Activated CD4-positive, alpha-beta T cell treated with anti-CD3 and anti-CD28 coated beads, Interleukin-2, amount 10 ng/mL, durations not matched to agents 7 days and 5 days (primary cell): ENCODE data around the gene CRTC2. TPM values are rescaled to one million over a fixed set of nuclear protein-coding genes. Genes with fewer than 3 reads are reported as not detected.
"Not testable (repeated sequence)": the region's sequence is repeated elsewhere in the genome, so short reads cannot be mapped to it uniquely, and the experiment has no call there.

Experiments used
- CTCF ChIA-PET: fragments of 350-600 bp; sonication (Branson Sonifier 250); formaldehyde crosslinking; loops from one replicate; lab custom pipeline; 2021; ENCODE audit warnings: antibody characterized with exemption; lab: Charles Lee
- POLR2A ChIA-PET: fragments of 350-600 bp; sonication (Branson Sonifier 250); formaldehyde crosslinking; loops from one replicate; lab custom pipeline; 2021; ENCODE audit warnings: antibody characterized with exemption; lab: Charles Lee
- DNase-seq: peaks from one replicate; pipeline ENCODE4 v3.0.0-alpha.2; 2020
- H3K27ac Mint-ChIP-seq: one replicate; pipeline ENCODE4 v1.8.0; 2021; ENCODE audit warnings: mild to moderate bottlenecking, moderate library complexity, mixed read lengths
- H3K27me3 Mint-ChIP-seq: one replicate; pipeline ENCODE4 v1.8.0; 2021; ENCODE audit warnings: mixed read lengths
- H3K36me3 Mint-ChIP-seq: one replicate; pipeline ENCODE4 v1.8.0; 2021; ENCODE audit warnings: low read depth, mixed read lengths
- H3K4me1 Mint-ChIP-seq: one replicate; pipeline ENCODE4 v1.8.0; 2021; ENCODE audit warnings: mixed read lengths
- H3K4me3 Mint-ChIP-seq: one replicate; pipeline ENCODE4 v1.8.0; 2021; ENCODE audit warnings: mild to moderate bottlenecking, moderate library complexity, mixed read lengths
- H3K9me3 Mint-ChIP-seq: one replicate; pipeline ENCODE4 v1.8.0; 2021; ENCODE audit warnings: mixed read lengths
- total RNA-seq, 2 experiments: library from RNA; stranded (reverse); gene quantifications; one replicate each; pipeline ENCODE4 v1.2.3, GENCODE V29; 2021

Gene CRTC2, protein sequence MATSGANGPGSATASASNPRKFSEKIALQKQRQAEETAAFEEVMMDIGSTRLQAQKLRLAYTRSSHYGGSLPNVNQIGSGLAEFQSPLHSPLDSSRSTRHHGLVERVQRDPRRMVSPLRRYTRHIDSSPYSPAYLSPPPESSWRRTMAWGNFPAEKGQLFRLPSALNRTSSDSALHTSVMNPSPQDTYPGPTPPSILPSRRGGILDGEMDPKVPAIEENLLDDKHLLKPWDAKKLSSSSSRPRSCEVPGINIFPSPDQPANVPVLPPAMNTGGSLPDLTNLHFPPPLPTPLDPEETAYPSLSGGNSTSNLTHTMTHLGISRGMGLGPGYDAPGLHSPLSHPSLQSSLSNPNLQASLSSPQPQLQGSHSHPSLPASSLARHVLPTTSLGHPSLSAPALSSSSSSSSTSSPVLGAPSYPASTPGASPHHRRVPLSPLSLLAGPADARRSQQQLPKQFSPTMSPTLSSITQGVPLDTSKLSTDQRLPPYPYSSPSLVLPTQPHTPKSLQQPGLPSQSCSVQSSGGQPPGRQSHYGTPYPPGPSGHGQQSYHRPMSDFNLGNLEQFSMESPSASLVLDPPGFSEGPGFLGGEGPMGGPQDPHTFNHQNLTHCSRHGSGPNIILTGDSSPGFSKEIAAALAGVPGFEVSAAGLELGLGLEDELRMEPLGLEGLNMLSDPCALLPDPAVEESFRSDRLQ
- total RNA-seq: 100 to 1,000 TPM in 1 of 2 experiments, 10 to 100 TPM in 1; 80.7 to 107 TPM

- ChIA-PET POLR2A (interaction anchor here (0.7 to 1.0 kb wide), 3 partner anchors 8 to 168 kb away, joined by 3 to 5 read pairs (median 5); partner anchors contain the start of gene JTB), CTCF (interaction anchor here (0.6 to 5.2 kb wide), 4 partner anchors 7 to 286 kb away, joined by 3 to 38 read pairs (median 6); partner anchors contain the start of genes CREB3L4 and DENND4B)
- H3K4me3 Mint-ChIP-seq: peak within 1 kb of the TSS; percentile 96
- H3K27ac Mint-ChIP-seq: peak within 1 kb of the TSS; percentile 92
- no peaks in the 10 kb centered on the region for H3K9me3 Mint-ChIP-seq
- H3K36me3 Mint-ChIP-seq: peaks cover 33% of the 10 kb centered on the region
- H3K4me1 Mint-ChIP-seq: peaks cover 66% of the 10 kb centered on the region
- DNase-seq: peak; percentile 99
- H3K27me3 Mint-ChIP-seq: no peaks in the 10 kb centered on the region
Observed at GRCh38 chr1:153958111-153958960, at the start of gene CRTC2. Gene CRTC2, minus strand, starts transcription at chr1:153958612. Its CDS starts 115 bp downstream, at chr1:153958497.

GRCh38 chr1:154006136-154006535 is 47.7 kb upstream of the CRTC2 start:
- no peaks in the 10 kb centered on the region for H3K4me1 Mint-ChIP-seq
- H3K27me3 Mint-ChIP-seq: no peaks in the 10 kb centered on the region
- CTCF ChIA-PET: no interaction called here
- no peak for DNase-seq
- POLR2A ChIA-PET: no interaction called here
- no peaks in the 10 kb centered on the region for H3K36me3 Mint-ChIP-seq
- H3K4me3 Mint-ChIP-seq: no peak overlapping the region
- no peak overlapping the region for H3K27ac Mint-ChIP-seq
- no peaks in the 10 kb centered on the region for H3K9me3 Mint-ChIP-seq

- DNase-seq: no peak
- H3K4me3 Mint-ChIP-seq: no peak overlapping the region
- ChIA-PET CTCF (interaction anchor here (0.6 to 1.2 kb wide), 3 partner anchors 9 to 907 kb away, joined by 3 to 5 read pairs (median 4); no protein-coding TSS in a partner anchor), POLR2A (no interaction called here)
- H3K27ac Mint-ChIP-seq: no peak overlapping the region
- peaks cover 5% of the 10 kb centered on the region for H3K36me3 Mint-ChIP-seq
- H3K9me3 Mint-ChIP-seq: no peaks in the 10 kb centered on the region
- H3K27me3 Mint-ChIP-seq: no peaks in the 10 kb centered on the region
- no peaks in the 10 kb centered on the region for H3K4me1 Mint-ChIP-seq
Observed at GRCh38 chr1:154000420-154000819, 42.0 kb upstream of the CRTC2 start.

GRCh38 chr1:153996882-153997281 is 38.5 kb upstream of the CRTC2 start:
- not testable (repeated sequence) for H3K27ac Mint-ChIP-seq, H3K4me3 Mint-ChIP-seq, DNase-seq, H3K27me3 Mint-ChIP-seq, H3K9me3 Mint-ChIP-seq, H3K4me1 Mint-ChIP-seq
- H3K36me3 Mint-ChIP-seq: peaks cover 28% of the 10 kb centered on the region
- ChIA-PET POLR2A (interaction anchor here (0.6 kb wide), 1 partner anchor 31 kb away, joined by 3 read pairs; no protein-coding TSS in a partner anchor), CTCF (interaction anchor here (0.7 kb wide), 1 partner anchor 234 kb away, joined by 3 read pairs; no protein-coding TSS in a partner anchor)

DNA sequence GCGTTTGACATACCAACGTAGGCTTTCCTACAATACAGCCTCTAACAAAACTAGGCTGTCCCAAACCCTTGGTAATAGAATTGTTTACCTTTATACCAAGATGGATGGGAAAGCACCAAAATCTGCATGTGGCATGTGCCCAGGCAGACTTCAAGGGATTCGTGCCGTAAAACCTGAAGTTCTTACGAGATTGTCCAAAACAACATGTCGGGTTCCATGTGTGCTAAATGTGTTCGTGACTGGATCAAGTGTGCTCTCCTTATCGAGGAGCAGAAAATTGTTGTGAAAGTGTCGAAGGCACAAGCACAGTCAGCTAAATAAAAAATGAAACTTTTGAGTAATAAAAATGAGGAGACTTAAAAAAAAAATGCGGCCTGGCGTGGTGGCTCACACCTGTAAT is 37.2 kb upstream of the CRTC2 start:
- H3K9me3 Mint-ChIP-seq: no peaks in the 10 kb centered on the region
- H3K27ac Mint-ChIP-seq: no peak overlapping the region
- no peak for DNase-seq
- peaks cover 37% of the 10 kb centered on the region for H3K36me3 Mint-ChIP-seq
- ChIA-PET CTCF (interaction anchor here (1.0 to 1.1 kb wide), 2 partner anchors 9 kb away, joined by 3 read pairs; no protein-coding TSS in a partner anchor), POLR2A (interaction anchor here (0.7 kb wide), 1 partner anchor 25 kb away, joined by 3 read pairs; no protein-coding TSS in a partner anchor)
- no peaks in the 10 kb centered on the region for H3K27me3 Mint-ChIP-seq
- H3K4me3 Mint-ChIP-seq: no peak overlapping the region
- peaks cover 17% of the 10 kb centered on the region for H3K4me1 Mint-ChIP-seq

DNA sequence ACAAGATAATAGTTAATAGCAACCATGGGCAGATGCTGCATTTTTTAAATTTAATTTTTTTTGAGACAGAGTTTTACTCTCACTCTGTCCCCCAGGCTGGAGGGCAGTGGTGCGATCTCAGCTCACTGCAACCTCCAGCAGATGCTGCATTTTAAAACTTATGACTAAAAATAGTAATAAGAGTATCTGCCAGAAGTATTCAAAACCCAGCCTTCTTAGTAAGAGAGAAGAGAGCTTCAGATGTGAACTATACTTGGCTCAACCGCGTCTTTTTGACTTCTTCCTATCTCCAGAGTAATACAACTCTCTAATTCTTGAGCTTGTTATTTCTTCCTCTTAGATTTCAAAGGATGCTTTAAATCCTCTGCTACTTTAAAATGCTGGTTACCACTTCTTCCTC is 36.8 kb upstream of the CRTC2 start:
- H3K36me3 Mint-ChIP-seq: peaks cover 37% of the 10 kb centered on the region
- ChIA-PET CTCF (interaction anchor here (1.0 to 1.1 kb wide), 2 partner anchors 8 to 9 kb away, joined by 3 read pairs; no protein-coding TSS in a partner anchor), POLR2A (interaction anchor here (0.6 to 0.7 kb wide), 2 partner anchors 25 to 89 kb away, joined by 3 to 7 read pairs; no protein-coding TSS in a partner anchor)
- no peak overlapping the region for H3K27ac Mint-ChIP-seq
- no peak for DNase-seq
- no peak overlapping the region for H3K4me3 Mint-ChIP-seq
- H3K27me3 Mint-ChIP-seq: no peaks in the 10 kb centered on the region
- H3K9me3 Mint-ChIP-seq: no peaks in the 10 kb centered on the region
- peaks cover 20% of the 10 kb centered on the region for H3K4me1 Mint-ChIP-seq

GRCh38 chr1:153991806-153992205 is 33.4 kb upstream of the CRTC2 start:
- peak overlapping the region; percentile 96 for H3K27ac Mint-ChIP-seq
- POLR2A ChIA-PET: interaction anchor here (0.9 kb wide), 1 partner anchor 221 kb away, joined by 3 read pairs; no protein-coding TSS in a partner anchor
- no peak for DNase-seq
- H3K4me1 Mint-ChIP-seq: peaks cover 30% of the 10 kb centered on the region
- no peaks in the 10 kb centered on the region for H3K27me3 Mint-ChIP-seq
- H3K36me3 Mint-ChIP-seq: peaks cover 37% of the 10 kb centered on the region
- CTCF ChIA-PET: interaction anchor here (0.6 to 1.8 kb wide), 2 partner anchors 184 to 320 kb away, joined by 3 to 4 read pairs; no protein-coding TSS in a partner anchor
- peak overlapping the region; percentile 87 for H3K4me3 Mint-ChIP-seq
- H3K9me3 Mint-ChIP-seq: no peaks in the 10 kb centered on the region

GRCh38 chr1:153991151-153991630 is 32.8 kb upstream of the CRTC2 start:
- ChIA-PET POLR2A (interaction anchor here (0.9 to 1.4 kb wide), 2 partner anchors 14 to 222 kb away, joined by 3 to 8 read pairs; partner anchors contain the start of gene JTB), CTCF (interaction anchor here (0.6 to 2.2 kb wide), 5 partner anchors 9 to 342 kb away, joined by 3 to 6 read pairs (median 3); partner anchors contain the start of genes CREB3L4 and JTB)
- no peak for DNase-seq
- Mint-ChIP-seq H3K27me3 (no peaks in the 10 kb centered on the region), H3K36me3 (peaks cover 36% of the 10 kb centered on the region), H3K27ac (peak overlapping the region; percentile 96), H3K4me3 (peak overlapping the region; percentile 87), H3K9me3 (no peaks in the 10 kb centered on the region), H3K4me1 (peaks cover 35% of the 10 kb centered on the region)

DNA sequence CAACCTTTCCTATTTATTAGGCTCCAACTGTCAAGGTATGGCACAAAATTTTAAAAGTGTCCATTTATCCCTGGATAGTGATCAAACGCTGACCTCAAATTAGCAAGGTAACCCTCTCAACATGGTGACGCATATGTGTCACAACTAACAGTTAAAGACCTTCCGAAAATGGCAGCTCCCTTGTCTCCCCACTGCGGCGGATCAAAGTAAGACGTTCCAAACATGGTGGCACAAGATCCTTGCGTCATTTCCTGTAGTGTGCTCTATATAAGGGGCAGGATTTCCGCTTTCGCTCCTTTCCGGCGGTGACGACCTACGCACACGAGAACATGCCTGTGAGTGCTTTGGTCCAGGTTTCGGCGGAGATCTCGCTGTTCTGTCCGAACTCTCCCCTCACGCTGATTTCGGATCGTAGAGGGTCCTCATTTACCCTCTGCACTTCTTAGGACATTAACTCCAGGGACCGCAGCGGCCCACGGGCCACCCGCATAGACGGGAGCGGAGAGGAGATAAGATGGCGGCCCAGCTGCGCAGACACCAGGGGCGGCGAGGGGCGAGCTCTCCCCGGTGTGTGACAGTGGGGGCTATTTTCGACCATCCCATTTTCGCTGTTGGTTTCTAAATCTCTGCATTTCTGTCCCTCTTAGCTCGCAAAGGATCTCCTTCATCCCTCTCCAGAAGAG is 32.2 kb upstream of the CRTC2 start, which contains the start of gene RPS27:
Gene RPS27 (plus strand): TSS at position 295 of the 683 bp plus-strand sequence. CDS start 35 bp downstream, at position 330.
- peaks cover 39% of the 10 kb centered on the region for H3K4me1 Mint-ChIP-seq
- H3K36me3 Mint-ChIP-seq: peaks cover 34% of the 10 kb centered on the region
- POLR2A ChIA-PET: interaction anchor here (0.5 to 1.4 kb wide), 14 partner anchors 8 to 1015 kb away, joined by 3 to 10 read pairs (median 4); partner anchors contain the start of genes CHTOP, CREB3L4, DENND4B and JTB
- CTCF ChIA-PET: interaction anchor here (0.5 to 2.2 kb wide), 9 partner anchors 8 to 343 kb away, joined by 3 to 6 read pairs (median 3); partner anchors contain the start of genes CREB3L4 and JTB
- peak; percentile 94 for DNase-seq
- H3K27me3 Mint-ChIP-seq: no peaks in the 10 kb centered on the region
- peak within 1 kb of the TSS; percentile 87 for H3K4me3 Mint-ChIP-seq
- H3K9me3 Mint-ChIP-seq: no peaks in the 10 kb centered on the region
- H3K27ac Mint-ChIP-seq: peak within 1 kb of the TSS; percentile 96

- no peaks in the 10 kb centered on the region for H3K27me3 Mint-ChIP-seq
- POLR2A ChIA-PET: interaction anchor here (0.5 kb wide), 1 partner anchor 315 kb away, joined by 8 read pairs; no protein-coding TSS in a partner anchor
Observed at GRCh38 chr1:153987621-153988020, 29.2 kb upstream of the CRTC2 start.

More at GRCh38 chr1:153987621-153988020, 29.2 kb upstream of the CRTC2 start:
- Mint-ChIP-seq H3K36me3 (peaks cover 15% of the 10 kb centered on the region), H3K27ac (peak overlapping the region; percentile 91), H3K4me1 (peaks cover 48% of the 10 kb centered on the region), H3K4me3 (no peak overlapping the region), H3K9me3 (no peaks in the 10 kb centered on the region)
- CTCF ChIA-PET: interaction anchor here (0.8 to 3.5 kb wide), 16 partner anchors 11 to 313 kb away, joined by 3 to 32 read pairs (median 4); partner anchors contain the start of genes CREB3L4, DENND4B, GATAD2B and JTB
- no peak for DNase-seq
